NCI-H524 treated with DMSO at 0.1 percent for 48 hours (cell line): ENCODE measurements around the gene POU5F1.

Experiments used
- DNase-seq: peaks from one replicate; lab custom pipeline; 2025; lab: John Stamatoyannopoulos, UW

POU5F1 gene

GRCh38 chr6:31140643-31141042 lies 29.8 kb downstream of the POU5F1 start:
- DNase-seq, result no peak

GRCh38 chr6:31139599-31139998 lies 30.9 kb downstream of the POU5F1 start:
- DNase-seq, result no peak

GRCh38 chr6:31138982-31139381 lies 31.5 kb downstream of the POU5F1 start, which contains the start of gene PSORS1C2:
Gene PSORS1C2, minus strand, starts transcription at chr6:31139066. Its CDS starts 40 bp downstream, at chr6:31139026.
- DNase-seq, result no peak

GRCh38 chr6:31135710-31136109 lies 34.8 kb downstream of the POU5F1 start:
- DNase-seq, result no peak

- DNase-seq, result no peak
Observed at GRCh38 chr6:31132806-31133205, 37.7 kb downstream of the POU5F1 start.

GRCh38 chr6:31131595-31131994 lies 38.9 kb downstream of the POU5F1 start:
- DNase-seq, result no peak

GRCh38 chr6:31130751-31131150 lies 39.7 kb downstream of the POU5F1 start:
- no peak for DNase-seq

GRCh38 chr6:31129130-31129529 lies 41.4 kb downstream of the POU5F1 start:
- DNase-seq, result no peak

- DNase-seq, result no peak
Observed at GRCh38 chr6:31128093-31128676, 42.3 kb downstream of the POU5F1 start.

GRCh38 chr6:31126396-31127175 lies 43.9 kb downstream of the POU5F1 start:
- DNase-seq, result no peak

- no peak for DNase-seq
Observed at GRCh38 chr6:31125586-31126363, 44.7 kb downstream of the POU5F1 start.

- no peak for DNase-seq
Observed at GRCh38 chr6:31125162-31125561, 45.3 kb downstream of the POU5F1 start.

GRCh38 chr6:31122791-31123706 lies 47.4 kb downstream of the POU5F1 start:
- no peak for DNase-seq

- no peak for DNase-seq
Observed at GRCh38 chr6:31121131-31121790, 49.2 kb downstream of the POU5F1 start.

GRCh38 chr6:31120151-31120915 lies 50.1 kb downstream of the POU5F1 start, which contains the start of gene CDSN:
Gene CDSN, minus strand, starts transcription at chr6:31120446. Its CDS starts 27 bp downstream, at chr6:31120419.
- no peak for DNase-seq

- no peak for DNase-seq
Observed at GRCh38 chr6:31118178-31118577, 52.3 kb downstream of the POU5F1 start.

GRCh38 chr6:31116661-31117385 lies 53.7 kb downstream of the POU5F1 start:
- no peak for DNase-seq

GRCh38 chr6:31115941-31116560 lies 54.4 kb downstream of the POU5F1 start:
- no peak for DNase-seq
